Neutrophil (primary cell): ENCODE results near the gene CLDND1.

Experiments
- H3K27ac ChIP-seq: fragments of 200-600 bp; sonication (generic); 2 replicates; pipeline ENCODE4 v1.5.1; 2016; ENCODE audit warnings: mild to moderate bottlenecking, moderate library complexity
- H3K27me3 ChIP-seq: fragments of 200-600 bp; sonication (generic); 2 replicates; pipeline ENCODE4 v1.6.0; 2016; ENCODE audit warnings: mild to moderate bottlenecking
- H3K36me3 ChIP-seq: fragments of 200-600 bp; sonication (generic); 2 replicates; pipeline ENCODE4 v1.5.1; 2017
- H3K4me1 ChIP-seq, 2 experiments: fragments of 200-600 bp in 1 of 2; sonication (generic) in 1 of 2; 1 replicate in 1 of 2; 2 replicates in 1 of 2; pipeline versions ENCODE4 v1.5.1 to v1.6.1; 2013 to 2016; ENCODE audit warnings: low read depth in 1 of 2, low read length in 1 of 2, mild to moderate bottlenecking in 1 of 2, moderate library complexity in 1 of 2; ENCODE audit not compliant: control insufficient read depth in 1 of 2, insufficient read depth in 1 of 2
- H3K4me3 ChIP-seq, 2 experiments: fragments of 200-600 bp in 1 of 2; sonication (generic) in 1 of 2; 1 replicate in 1 of 2; 2 replicates in 1 of 2; pipeline ENCODE4 v1.5.1; 2013 to 2016; ENCODE audit warnings: low read depth in 1 of 2, low read length in 1 of 2, mild to moderate bottlenecking in 1 of 2, moderate library complexity in 1 of 2
- H3K9me3 ChIP-seq: fragments of 200-600 bp; sonication (generic); 2 replicates; pipeline ENCODE4 v1.5.1; 2016
- TF ChIP-seq, protein P1 (sequence below): fragments of 200-600 bp; sonication (generic); IDR thresholded peaks from 2 replicates; pipeline ENCODE4 v1.5.1; 2016; ENCODE audit warnings: antibody characterized with exemption

Gene CLDND1

DNA sequence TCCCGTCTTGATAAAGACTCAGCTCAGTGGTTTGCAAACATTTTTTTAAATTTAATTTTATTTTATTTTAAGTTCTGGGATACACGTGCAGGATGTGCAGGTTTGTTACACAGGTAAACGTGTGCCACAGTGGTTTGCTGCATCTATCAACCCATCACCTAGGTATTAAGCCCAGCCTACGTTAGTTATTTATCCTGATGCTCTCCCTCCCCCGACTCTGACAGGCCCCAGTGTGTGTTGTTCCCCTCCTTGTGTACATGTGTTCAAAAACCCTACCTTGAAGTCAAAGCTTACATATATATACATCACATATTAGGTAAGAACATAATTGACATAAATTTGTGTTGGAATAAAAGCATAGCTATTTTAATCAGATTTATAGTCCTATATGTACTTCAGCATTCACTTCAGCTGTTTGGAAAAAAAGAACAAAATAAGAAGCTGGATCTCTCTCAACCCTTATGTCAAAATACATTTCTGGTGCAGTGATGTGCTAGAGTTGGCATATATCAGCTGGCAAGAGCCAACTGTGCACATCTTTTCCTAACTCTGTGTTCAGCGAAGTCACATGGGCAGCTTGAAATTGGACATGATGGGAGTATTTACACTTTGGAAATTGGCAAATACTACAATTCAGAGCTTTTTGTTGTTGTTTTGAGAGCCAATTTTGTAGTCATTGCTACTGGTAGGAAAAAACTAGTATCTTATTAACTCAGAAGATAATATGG lies 35.6 kb upstream of the CLDND1 start:
- Histone ChIP-seq H3K9me3 (no peaks in the 10 kb centered on the region), H3K27ac (no peak overlapping the region), H3K4me1 (peaks cover 0 to 2% of the 10 kb centered on the region in 2 experiments), H3K36me3 (no peaks in the 10 kb centered on the region), H3K4me3 (no peak overlapping the region), H3K27me3 (no peaks in the 10 kb centered on the region)
- TF ChIP-seq, protein P1, sequence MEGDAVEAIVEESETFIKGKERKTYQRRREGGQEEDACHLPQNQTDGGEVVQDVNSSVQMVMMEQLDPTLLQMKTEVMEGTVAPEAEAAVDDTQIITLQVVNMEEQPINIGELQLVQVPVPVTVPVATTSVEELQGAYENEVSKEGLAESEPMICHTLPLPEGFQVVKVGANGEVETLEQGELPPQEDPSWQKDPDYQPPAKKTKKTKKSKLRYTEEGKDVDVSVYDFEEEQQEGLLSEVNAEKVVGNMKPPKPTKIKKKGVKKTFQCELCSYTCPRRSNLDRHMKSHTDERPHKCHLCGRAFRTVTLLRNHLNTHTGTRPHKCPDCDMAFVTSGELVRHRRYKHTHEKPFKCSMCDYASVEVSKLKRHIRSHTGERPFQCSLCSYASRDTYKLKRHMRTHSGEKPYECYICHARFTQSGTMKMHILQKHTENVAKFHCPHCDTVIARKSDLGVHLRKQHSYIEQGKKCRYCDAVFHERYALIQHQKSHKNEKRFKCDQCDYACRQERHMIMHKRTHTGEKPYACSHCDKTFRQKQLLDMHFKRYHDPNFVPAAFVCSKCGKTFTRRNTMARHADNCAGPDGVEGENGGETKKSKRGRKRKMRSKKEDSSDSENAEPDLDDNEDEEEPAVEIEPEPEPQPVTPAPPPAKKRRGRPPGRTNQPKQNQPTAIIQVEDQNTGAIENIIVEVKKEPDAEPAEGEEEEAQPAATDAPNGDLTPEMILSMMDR, result no peak

DNA sequence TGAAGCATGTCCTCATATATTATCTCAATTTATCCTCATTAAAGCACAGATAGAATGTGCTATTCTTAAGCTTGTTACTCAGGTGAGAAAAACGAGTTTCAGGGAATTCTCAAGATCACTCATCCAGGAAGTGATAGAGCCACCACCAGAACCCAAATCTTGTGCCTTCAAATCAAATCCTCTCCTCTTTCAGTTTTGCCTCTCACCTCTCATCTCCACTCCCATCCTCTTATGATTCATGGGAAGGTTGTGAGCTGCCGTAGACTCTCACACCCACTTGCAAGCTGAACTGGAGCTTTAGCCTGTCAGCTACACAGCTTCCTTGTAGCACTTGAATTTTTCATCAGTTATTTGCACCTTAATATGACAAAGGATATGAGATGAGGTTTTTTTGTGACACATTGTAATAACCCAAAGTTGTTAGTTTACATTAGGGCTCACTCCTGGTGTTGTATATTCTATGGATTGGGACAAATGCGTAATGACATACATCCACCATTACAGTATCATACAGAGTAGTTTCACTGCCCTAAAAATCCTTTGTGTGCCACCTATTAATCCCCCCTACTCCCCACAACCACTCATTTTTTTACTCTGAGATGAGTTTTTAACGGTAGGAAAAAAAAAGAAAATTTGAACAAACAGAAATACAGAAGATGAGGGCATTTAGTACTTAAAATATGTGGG lies 34.8 kb upstream of the CLDND1 start:
- no peaks in the 10 kb centered on the region for H3K27me3 ChIP-seq
- no peaks in the 10 kb centered on the region for H3K36me3 ChIP-seq
- TF ChIP-seq, protein P1, result no peak
- no peaks in the 10 kb centered on the region for H3K4me1 ChIP-seq
- H3K4me3 ChIP-seq, result no peak overlapping the region
- no peak overlapping the region for H3K27ac ChIP-seq
- H3K9me3 ChIP-seq, result no peaks in the 10 kb centered on the region

DNA sequence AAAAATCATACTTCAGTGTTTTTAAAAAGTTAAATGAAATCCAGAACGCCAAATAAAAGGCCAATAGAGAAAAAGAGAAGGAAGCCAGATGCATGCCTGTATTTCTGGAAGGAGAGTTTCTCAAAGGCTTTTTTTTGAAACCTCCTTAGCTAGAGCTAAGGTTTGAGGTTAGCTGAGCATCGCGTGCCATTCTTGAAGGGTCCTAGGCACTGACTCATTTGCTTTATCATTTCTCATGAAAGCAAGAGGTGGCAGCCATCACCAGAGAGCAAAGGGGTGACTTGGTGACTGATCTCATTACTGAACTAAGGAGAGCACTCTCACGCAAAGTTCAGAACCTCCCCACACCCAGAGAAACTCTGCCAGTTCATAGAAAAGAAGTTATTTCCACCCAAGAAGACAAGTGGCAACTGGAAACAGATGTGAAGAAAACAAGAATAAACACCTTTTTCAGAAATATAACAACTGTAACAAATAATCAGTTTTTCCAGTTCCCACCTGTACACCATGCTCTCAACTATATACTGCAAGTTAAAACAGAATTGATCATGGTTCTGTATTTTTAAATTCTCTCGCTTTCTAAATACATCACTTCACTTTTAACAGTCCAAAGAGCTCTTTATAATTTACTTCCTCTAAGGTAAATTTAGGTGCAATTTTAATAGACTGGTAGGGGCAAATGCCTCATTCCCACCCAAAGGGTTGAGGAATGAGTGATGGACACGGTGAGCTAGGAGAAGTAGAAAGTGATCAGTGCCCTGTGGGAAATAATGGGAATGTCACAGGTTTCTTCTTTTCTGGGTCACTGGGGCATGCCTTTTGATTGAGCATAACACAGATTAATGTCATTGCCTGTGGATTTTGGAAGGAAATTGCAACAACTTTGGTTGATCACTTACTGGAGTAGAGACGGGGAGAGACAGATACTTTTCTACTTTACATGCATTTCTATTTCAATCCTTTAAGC lies 33.7 kb upstream of the CLDND1 start:
- Histone ChIP-seq H3K4me1 (no peaks in the 10 kb centered on the region), H3K27ac (no peak overlapping the region), H3K27me3 (no peaks in the 10 kb centered on the region), H3K4me3 (no peak overlapping the region), H3K36me3 (no peaks in the 10 kb centered on the region), H3K9me3 (no peaks in the 10 kb centered on the region)
- TF ChIP-seq, protein P1, result no peak

DNA sequence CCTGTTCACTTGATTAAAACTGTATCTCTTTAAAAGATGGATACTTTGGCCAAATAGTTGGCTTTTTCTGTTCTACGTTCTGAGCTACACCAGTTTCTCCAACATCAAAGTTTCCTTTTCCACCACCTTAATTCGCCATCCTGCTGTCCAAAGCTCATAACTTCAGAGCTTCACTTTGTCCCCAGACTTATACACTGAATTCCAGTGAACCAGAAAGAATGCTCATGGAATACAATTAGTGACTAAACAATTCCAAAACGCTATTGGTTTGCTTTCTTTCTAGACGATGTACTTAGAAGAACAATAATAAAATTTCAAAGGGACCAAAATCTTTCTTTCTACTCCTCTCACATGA lies 32.3 kb upstream of the CLDND1 start:
- no peak overlapping the region for H3K4me3 ChIP-seq
- no peak overlapping the region for H3K27ac ChIP-seq
- H3K27me3 ChIP-seq, result no peaks in the 10 kb centered on the region
- H3K9me3 ChIP-seq, result no peaks in the 10 kb centered on the region
- TF ChIP-seq, protein P1, result no peak
- no peaks in the 10 kb centered on the region for H3K4me1 ChIP-seq
- H3K36me3 ChIP-seq, result no peaks in the 10 kb centered on the region

GRCh38 chr3:98554580-98554979 lies 31.9 kb upstream of the CLDND1 start:
- Histone ChIP-seq H3K27ac (no peak overlapping the region), H3K36me3 (no peaks in the 10 kb centered on the region), H3K27me3 (no peaks in the 10 kb centered on the region), H3K9me3 (no peaks in the 10 kb centered on the region), H3K4me3 (no peak overlapping the region), H3K4me1 (no peaks in the 10 kb centered on the region)
- TF ChIP-seq, protein P1, result no peak
